Measurements from ENCODE around the gene AHRR.
A peak's percentile ranks its signal among the peaks of the same experiment; 100 is the strongest.

Gene AHRR

DNA sequence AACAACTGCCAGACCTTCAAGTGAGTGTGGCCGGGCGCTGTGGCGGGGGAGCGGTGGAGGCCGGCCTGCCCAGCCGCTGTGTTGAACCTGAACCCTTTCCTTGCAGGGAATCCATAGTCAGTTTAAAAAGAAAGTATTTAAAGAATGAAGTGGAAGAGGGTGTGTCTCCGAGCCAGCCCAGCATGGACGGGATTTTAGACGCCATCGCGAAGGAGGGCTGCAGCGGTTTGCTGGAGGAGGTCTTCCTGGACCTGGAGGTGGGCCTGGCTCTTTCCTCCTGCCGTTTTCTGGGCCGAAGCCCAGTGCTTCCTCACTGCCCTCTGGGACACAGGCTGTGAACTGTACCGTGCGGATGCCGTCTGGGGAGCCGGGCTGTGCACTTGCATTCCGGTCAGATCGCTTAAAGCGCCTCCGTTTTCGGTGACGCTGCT, 140.6 kb downstream of the AHRR start:
- CTCF ChIA-PET = no interaction called here
- no peaks in the 10 kb centered on the region for H3K9me3 ChIP-seq (ENCODE audit: control extremely low read depth in 1 of 5, control insufficient read depth in 4 of 5, insufficient read depth in 2 of 5, low read depth in 1 of 5, low read length in 4 of 5)
- H3K36me3 ChIP-seq (ENCODE audit: control insufficient read depth in 4 of 4, insufficient read depth in 4 of 4, low read length in 3 of 4) = peaks cover 3 to 91% (median 63%) of the 10 kb centered on the region in 4 experiments
- H3K27me3 ChIP-seq (replicated peaks in 2 of 5; ENCODE audit: control insufficient read depth in 4 of 5, insufficient read depth in 5 of 5, low read length in 4 of 5) = no peaks in the 10 kb centered on the region
- no peak overlapping the region for H3K27ac ChIP-seq (ENCODE audit: insufficient read depth in 1 of 2, low read depth in 1 of 2, low read length in 2 of 2, poor library complexity in 1 of 2, severe bottlenecking in 2 of 2)
- WGBS (ENCODE audit: insufficient coverage) = 99% methylated on average over 21 of the region's 24 CpGs
- no peak for DNase-seq
- peaks cover 0 to 6% (median 0%) of the 10 kb centered on the region in 4 experiments for H3K4me1 ChIP-seq (ENCODE audit: control extremely low read depth in 1 of 4, control insufficient read depth in 4 of 4, insufficient read depth in 4 of 4, low read length in 3 of 4)
- POLR2A ChIA-PET = no interaction called here
- no peak overlapping the region for H3K4me3 ChIP-seq (ENCODE audit: control insufficient read depth in 1 of 7, extremely low read depth in 1 of 7, insufficient read depth in 4 of 7, low read depth in 2 of 7, low read length in 6 of 7)

DNA sequence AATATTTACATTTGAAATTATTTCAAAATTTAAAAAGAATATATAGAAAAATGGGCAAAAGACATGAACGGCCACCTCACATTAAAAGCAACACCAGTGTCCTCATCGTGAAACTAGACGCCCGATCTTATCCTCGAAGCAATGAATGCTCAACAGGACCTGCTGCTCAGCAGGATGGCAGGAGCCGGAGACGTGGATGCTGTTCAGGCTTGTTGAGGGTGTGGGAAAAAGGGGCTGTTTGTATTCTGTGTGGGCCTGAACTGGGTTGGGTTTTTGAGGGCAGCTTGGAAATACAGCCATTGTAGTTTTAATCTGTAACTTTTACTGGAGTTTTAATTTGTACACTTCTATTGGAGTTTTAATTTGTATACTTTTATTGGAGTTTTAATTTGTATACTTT, 141.8 kb downstream of the AHRR start:
- H3K4me3 ChIP-seq (ENCODE audit: control insufficient read depth in 1 of 7, extremely low read depth in 1 of 7, insufficient read depth in 4 of 7, low read depth in 2 of 7, low read length in 6 of 7) = no peak overlapping the region
- H3K9me3 ChIP-seq (ENCODE audit: control extremely low read depth in 1 of 5, control insufficient read depth in 4 of 5, insufficient read depth in 2 of 5, low read depth in 1 of 5, low read length in 4 of 5) = no peaks in the 10 kb centered on the region
- no peaks in the 10 kb centered on the region for H3K27me3 ChIP-seq (replicated peaks in 2 of 5; ENCODE audit: control insufficient read depth in 4 of 5, insufficient read depth in 5 of 5, low read length in 4 of 5)
- H3K4me1 ChIP-seq (ENCODE audit: control extremely low read depth in 1 of 4, control insufficient read depth in 4 of 4, insufficient read depth in 4 of 4, low read length in 3 of 4) = peaks cover 0 to 6% (median 0%) of the 10 kb centered on the region in 4 experiments
- H3K36me3 ChIP-seq (ENCODE audit: control insufficient read depth in 4 of 4, insufficient read depth in 4 of 4, low read length in 3 of 4) = peaks cover 3 to 81% (median 53%) of the 10 kb centered on the region in 4 experiments
- ChIA-PET CTCF (no interaction called here), POLR2A (no interaction called here)
- no peak overlapping the region for H3K27ac ChIP-seq (ENCODE audit: insufficient read depth in 1 of 2, low read depth in 1 of 2, low read length in 2 of 2, poor library complexity in 1 of 2, severe bottlenecking in 2 of 2)
- DNase-seq = no peak
- 84% methylated on average over 7 of the region's 7 CpGs for WGBS (ENCODE audit: insufficient coverage)

DNA sequence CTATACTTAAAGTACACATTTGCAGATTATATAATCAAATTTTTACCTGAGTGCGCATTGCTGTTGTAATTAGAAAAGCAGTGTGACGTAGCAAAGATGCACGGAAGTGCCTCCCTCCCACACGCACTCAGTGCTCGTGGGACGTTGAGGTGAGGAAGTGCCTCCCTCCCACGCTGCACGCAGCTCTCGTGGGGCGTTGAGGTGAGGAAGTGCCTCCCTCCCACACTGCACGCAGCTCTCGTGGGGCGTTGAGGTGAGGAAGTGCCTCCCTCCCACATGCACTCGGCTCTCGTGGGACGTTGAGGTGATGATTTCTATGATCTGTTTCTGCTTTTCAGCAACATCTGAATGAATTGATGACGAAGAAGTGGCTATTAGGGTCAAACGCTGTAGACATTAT, 142.4 kb downstream of the AHRR start:
- no peaks in the 10 kb centered on the region for H3K27me3 ChIP-seq (replicated peaks in 2 of 5; ENCODE audit: control insufficient read depth in 4 of 5, insufficient read depth in 5 of 5, low read length in 4 of 5)
- H3K27ac ChIP-seq (ENCODE audit: insufficient read depth in 1 of 2, low read depth in 1 of 2, low read length in 2 of 2, poor library complexity in 1 of 2, severe bottlenecking in 2 of 2) = no peak overlapping the region
- peaks cover 0 to 6% (median 0%) of the 10 kb centered on the region in 4 experiments for H3K4me1 ChIP-seq (ENCODE audit: control extremely low read depth in 1 of 4, control insufficient read depth in 4 of 4, insufficient read depth in 4 of 4, low read length in 3 of 4)
- H3K36me3 ChIP-seq (ENCODE audit: control insufficient read depth in 4 of 4, insufficient read depth in 4 of 4, low read length in 3 of 4) = peaks cover 3 to 74% (median 48%) of the 10 kb centered on the region in 4 experiments
- peak in 1 of 3 donors; percentile 46 for DNase-seq
- no peaks in the 10 kb centered on the region for H3K9me3 ChIP-seq (ENCODE audit: control extremely low read depth in 1 of 5, control insufficient read depth in 4 of 5, insufficient read depth in 2 of 5, low read depth in 1 of 5, low read length in 4 of 5)
- CTCF ChIA-PET = no interaction called here
- H3K4me3 ChIP-seq (ENCODE audit: control insufficient read depth in 1 of 7, extremely low read depth in 1 of 7, insufficient read depth in 4 of 7, low read depth in 2 of 7, low read length in 6 of 7) = no peak overlapping the region
- POLR2A ChIA-PET = no interaction called here
- 84% methylated on average over 7 of the region's 18 CpGs for WGBS (ENCODE audit: insufficient coverage)

DNA sequence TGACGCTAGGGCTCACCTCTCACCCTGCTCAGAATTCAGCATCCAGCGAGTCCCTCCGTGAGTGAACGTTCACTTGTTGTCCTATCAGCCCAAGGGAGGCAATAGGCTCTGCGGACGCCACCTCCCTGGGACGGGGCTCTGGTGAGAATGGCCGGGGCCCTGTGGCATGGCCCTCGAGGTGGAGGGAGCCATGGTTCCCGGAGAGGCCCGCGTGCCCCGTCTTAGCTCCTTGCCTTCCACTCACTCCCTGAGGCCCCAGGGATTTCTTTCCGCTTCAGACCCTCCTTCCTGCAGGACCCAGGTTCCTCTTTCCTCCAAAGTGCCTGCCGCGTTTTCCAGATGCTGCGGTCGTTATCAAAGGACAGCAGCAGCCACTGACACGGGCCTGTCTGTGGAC, 142.9 kb downstream of the AHRR start:
- POLR2A ChIA-PET = no interaction called here

DNA sequence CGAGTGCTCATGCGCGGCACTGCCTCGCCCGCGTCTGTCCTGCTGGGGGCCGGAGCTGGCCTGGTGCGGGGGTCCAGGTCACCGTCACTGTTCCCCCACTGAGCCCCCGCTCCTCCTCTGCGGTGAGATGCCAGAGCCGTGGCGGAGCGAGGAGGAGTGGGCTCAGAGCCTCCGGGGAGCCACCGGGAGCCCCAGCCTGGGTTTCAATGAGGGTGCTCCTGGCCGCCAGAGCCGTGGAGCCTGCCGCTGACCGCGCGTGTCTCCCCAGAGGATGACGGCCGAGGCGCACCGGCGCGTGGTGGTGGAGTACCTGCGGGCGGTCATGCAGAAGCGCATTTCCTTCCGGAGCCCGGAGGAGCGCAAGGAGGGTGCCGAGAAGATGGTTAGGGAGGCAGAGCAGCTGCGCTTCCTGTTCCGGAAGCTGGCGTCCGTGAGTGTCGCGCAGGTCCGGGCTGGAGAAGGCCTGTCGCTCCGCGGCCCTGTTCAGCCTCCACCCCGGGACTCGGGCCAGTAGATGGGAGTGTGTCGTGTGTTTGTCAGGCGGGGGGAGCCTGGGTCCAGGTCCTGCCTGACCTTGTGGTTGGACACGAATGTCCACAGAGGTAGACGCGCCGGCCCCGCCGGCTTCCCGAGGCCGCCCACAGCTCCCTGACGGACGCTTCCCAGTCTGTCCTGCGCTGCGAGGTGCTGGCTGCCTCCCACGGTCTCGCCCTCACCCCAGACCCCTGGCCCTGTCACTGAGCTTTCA, 143.5 kb downstream of the AHRR start:
- H3K27ac ChIP-seq (ENCODE audit: insufficient read depth in 1 of 2, low read depth in 1 of 2, low read length in 2 of 2, poor library complexity in 1 of 2, severe bottlenecking in 2 of 2) = no peak overlapping the region
- ChIA-PET CTCF (interaction anchor here (1.1 kb wide), 1 partner anchor 18 kb away, joined by 3 read pairs; no protein-coding TSS in a partner anchor), POLR2A (no interaction called here)
- H3K4me3 ChIP-seq (ENCODE audit: control insufficient read depth in 1 of 7, extremely low read depth in 1 of 7, insufficient read depth in 4 of 7, low read depth in 2 of 7, low read length in 6 of 7) = no peak overlapping the region
- H3K27me3 ChIP-seq (replicated peaks in 2 of 5; ENCODE audit: control insufficient read depth in 4 of 5, insufficient read depth in 5 of 5, low read length in 4 of 5) = no peaks in the 10 kb centered on the region
- H3K9me3 ChIP-seq (ENCODE audit: control extremely low read depth in 1 of 5, control insufficient read depth in 4 of 5, insufficient read depth in 2 of 5, low read depth in 1 of 5, low read length in 4 of 5) = no peaks in the 10 kb centered on the region
- H3K36me3 ChIP-seq (ENCODE audit: control insufficient read depth in 4 of 4, insufficient read depth in 4 of 4, low read length in 3 of 4) = peaks cover 3 to 72% (median 43%) of the 10 kb centered on the region in 4 experiments
- WGBS (ENCODE audit: insufficient coverage) = 96% methylated on average over 62 of the region's 63 CpGs
- H3K4me1 ChIP-seq (ENCODE audit: control extremely low read depth in 1 of 4, control insufficient read depth in 4 of 4, insufficient read depth in 4 of 4, low read length in 3 of 4) = peaks cover 0 to 6% (median 0%) of the 10 kb centered on the region in 4 experiments
- DNase-seq = no peak

More for the DNA sequence above, 142.9 kb downstream of the AHRR start:
- no peaks in the 10 kb centered on the region for H3K27me3 ChIP-seq (replicated peaks in 2 of 5; ENCODE audit: control insufficient read depth in 4 of 5, insufficient read depth in 5 of 5, low read length in 4 of 5)
- peaks cover 0 to 6% (median 0%) of the 10 kb centered on the region in 4 experiments for H3K4me1 ChIP-seq (ENCODE audit: control extremely low read depth in 1 of 4, control insufficient read depth in 4 of 4, insufficient read depth in 4 of 4, low read length in 3 of 4)
- H3K4me3 ChIP-seq (ENCODE audit: control insufficient read depth in 1 of 7, extremely low read depth in 1 of 7, insufficient read depth in 4 of 7, low read depth in 2 of 7, low read length in 6 of 7) = no peak overlapping the region
- H3K27ac ChIP-seq (ENCODE audit: insufficient read depth in 1 of 2, low read depth in 1 of 2, low read length in 2 of 2, poor library complexity in 1 of 2, severe bottlenecking in 2 of 2) = no peak overlapping the region
- H3K36me3 ChIP-seq (ENCODE audit: control insufficient read depth in 4 of 4, insufficient read depth in 4 of 4, low read length in 3 of 4) = peaks cover 3 to 72% (median 45%) of the 10 kb centered on the region in 4 experiments
- no peaks in the 10 kb centered on the region for H3K9me3 ChIP-seq (ENCODE audit: control extremely low read depth in 1 of 5, control insufficient read depth in 4 of 5, insufficient read depth in 2 of 5, low read depth in 1 of 5, low read length in 4 of 5)
- WGBS (ENCODE audit: insufficient coverage) = 96% methylated on average over 19 of the region's 19 CpGs
- no peak for DNase-seq
- CTCF ChIA-PET = no interaction called here

DNA sequence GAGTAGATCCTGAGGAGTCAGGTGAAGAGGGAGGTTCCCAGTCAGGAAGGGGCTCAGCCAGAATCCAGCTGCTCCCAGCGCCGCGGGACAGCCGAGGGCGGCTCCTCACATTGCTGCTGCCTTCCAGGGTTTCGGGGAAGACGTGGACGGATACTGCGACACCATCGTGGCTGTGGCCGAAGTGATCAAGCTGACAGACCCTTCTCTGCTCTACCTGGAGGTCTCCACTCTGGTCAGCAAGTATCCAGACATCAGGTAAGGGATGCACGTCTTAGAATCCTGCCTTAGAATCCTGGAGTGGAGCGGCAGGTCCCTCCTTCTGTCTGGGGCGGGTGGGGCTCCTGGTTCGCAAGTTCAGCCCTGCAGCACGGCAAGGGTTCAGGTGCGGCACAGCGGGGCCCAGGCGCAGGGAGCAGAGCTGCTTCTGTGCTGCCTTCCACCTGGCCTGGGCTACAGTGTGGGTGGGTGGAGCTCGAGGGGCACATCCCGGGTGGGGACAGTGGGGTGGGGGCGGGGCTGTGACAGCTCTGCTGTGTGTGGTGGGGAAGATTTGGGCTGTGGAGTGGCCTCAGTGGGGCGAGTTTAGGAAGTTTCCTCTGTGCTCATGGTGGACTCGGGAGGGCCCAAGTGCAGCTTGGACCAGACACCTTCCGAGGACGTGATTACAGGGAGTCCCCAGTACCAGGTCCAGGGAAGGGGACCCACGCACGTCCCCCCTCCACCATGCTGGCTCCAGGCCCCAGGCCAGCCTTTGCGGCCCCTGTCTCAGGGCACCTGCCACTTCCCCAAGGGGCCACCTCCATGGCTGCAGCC, 144.3 kb downstream of the AHRR start:
- no peaks in the 10 kb centered on the region for H3K9me3 ChIP-seq (ENCODE audit: control extremely low read depth in 1 of 5, control insufficient read depth in 4 of 5, insufficient read depth in 2 of 5, low read depth in 1 of 5, low read length in 4 of 5)
- no peak overlapping the region for H3K4me3 ChIP-seq (ENCODE audit: control insufficient read depth in 1 of 7, extremely low read depth in 1 of 7, insufficient read depth in 4 of 7, low read depth in 2 of 7, low read length in 6 of 7)
- H3K27ac ChIP-seq (ENCODE audit: insufficient read depth in 1 of 2, low read depth in 1 of 2, low read length in 2 of 2, poor library complexity in 1 of 2, severe bottlenecking in 2 of 2) = no peak overlapping the region
- H3K4me1 ChIP-seq (ENCODE audit: control extremely low read depth in 1 of 4, control insufficient read depth in 4 of 4, insufficient read depth in 4 of 4, low read length in 3 of 4) = peaks cover 0 to 6% (median 0%) of the 10 kb centered on the region in 4 experiments
- POLR2A ChIA-PET = no interaction called here
- no peak for DNase-seq
- CTCF ChIA-PET = interaction anchor here (0.8 to 1.1 kb wide), 2 partner anchors 17 to 19 kb away, joined by 3 read pairs; no protein-coding TSS in a partner anchor
- WGBS (ENCODE audit: insufficient coverage) = 98% methylated on average over 23 of the region's 29 CpGs
- H3K27me3 ChIP-seq (replicated peaks in 2 of 5; ENCODE audit: control insufficient read depth in 4 of 5, insufficient read depth in 5 of 5, low read length in 4 of 5) = no peaks in the 10 kb centered on the region
- peaks cover 0 to 68% (median 37%) of the 10 kb centered on the region in 4 experiments for H3K36me3 ChIP-seq (ENCODE audit: control insufficient read depth in 4 of 4, insufficient read depth in 4 of 4, low read length in 3 of 4)
